OCI-LY3 (cell line): ENCODE measurements around the gene KCNJ12.

Source experiments
- EZH2phosphoT487 ChIP-seq: fragments of 200-600 bp; shearing (Covaris generic); IDR thresholded peaks from 2 replicates; pipeline ENCODE4 v1.6.1; 2018; ENCODE audit warnings: antibody characterized with exemption, mixed run types, low read depth
- TF ChIP-seq, protein P1 (sequence below): fragments of 200-600, 300-600 bp; sonication (generic); IDR thresholded peaks from 2 replicates; pipeline ENCODE4 v1.5.1; 2014; ENCODE audit warnings: antibody characterized with exemption, low read length, low read depth

DNA sequence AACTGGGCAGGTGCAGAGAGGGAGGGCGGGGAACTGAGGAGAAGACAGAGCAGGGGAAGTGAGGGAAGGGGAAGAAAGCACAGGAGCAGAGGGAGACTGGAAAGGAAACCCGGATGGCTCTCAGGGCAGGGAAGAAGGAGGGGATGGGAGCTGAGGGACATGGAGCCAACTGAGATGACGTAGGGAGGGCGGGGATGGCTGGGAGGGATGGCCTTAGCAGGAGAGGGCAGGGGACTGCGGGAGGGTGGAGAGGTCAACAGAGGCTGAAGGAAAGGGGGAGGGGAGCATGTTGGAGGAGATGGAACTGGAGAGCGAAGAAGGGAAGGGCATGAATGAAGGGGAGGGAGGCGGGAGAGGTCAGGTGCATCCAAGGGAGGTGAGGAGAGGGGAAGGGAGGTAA, 81.9 kb downstream of the KCNJ12 start:
- TF ChIP-seq, protein P1, sequence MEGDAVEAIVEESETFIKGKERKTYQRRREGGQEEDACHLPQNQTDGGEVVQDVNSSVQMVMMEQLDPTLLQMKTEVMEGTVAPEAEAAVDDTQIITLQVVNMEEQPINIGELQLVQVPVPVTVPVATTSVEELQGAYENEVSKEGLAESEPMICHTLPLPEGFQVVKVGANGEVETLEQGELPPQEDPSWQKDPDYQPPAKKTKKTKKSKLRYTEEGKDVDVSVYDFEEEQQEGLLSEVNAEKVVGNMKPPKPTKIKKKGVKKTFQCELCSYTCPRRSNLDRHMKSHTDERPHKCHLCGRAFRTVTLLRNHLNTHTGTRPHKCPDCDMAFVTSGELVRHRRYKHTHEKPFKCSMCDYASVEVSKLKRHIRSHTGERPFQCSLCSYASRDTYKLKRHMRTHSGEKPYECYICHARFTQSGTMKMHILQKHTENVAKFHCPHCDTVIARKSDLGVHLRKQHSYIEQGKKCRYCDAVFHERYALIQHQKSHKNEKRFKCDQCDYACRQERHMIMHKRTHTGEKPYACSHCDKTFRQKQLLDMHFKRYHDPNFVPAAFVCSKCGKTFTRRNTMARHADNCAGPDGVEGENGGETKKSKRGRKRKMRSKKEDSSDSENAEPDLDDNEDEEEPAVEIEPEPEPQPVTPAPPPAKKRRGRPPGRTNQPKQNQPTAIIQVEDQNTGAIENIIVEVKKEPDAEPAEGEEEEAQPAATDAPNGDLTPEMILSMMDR: no peak
- TF ChIP-seq EZH2phosphoT487: no peak
